Osteocyte (in vitro differentiated cells): ENCODE results near the gene FUT2. TPM values are rescaled to one million over a fixed set of nuclear protein-coding genes. Genes with fewer than 3 reads are reported as not detected.

ENCODE experiments used
- DNase-seq: peaks from one replicate; pipeline ENCODE4 v3.0.0; 2021; ENCODE audit warnings: mixed read lengths; ENCODE audit not compliant: unreplicated experiment; ENCODE audit errors: extremely low spot score
- H3K27ac Mint-ChIP-seq: one replicate; pipeline ENCODE4 v1.8.0; 2021; ENCODE audit warnings: mild to moderate bottlenecking, mixed read lengths; ENCODE audit not compliant: unreplicated experiment
- H3K27me3 Mint-ChIP-seq: one replicate; pipeline ENCODE4 v1.8.0; 2021; ENCODE audit warnings: mixed read lengths; ENCODE audit not compliant: unreplicated experiment
- H3K36me3 Mint-ChIP-seq: one replicate; pipeline ENCODE4 v1.8.0; 2021; ENCODE audit warnings: mixed read lengths; ENCODE audit not compliant: unreplicated experiment
- H3K4me1 Mint-ChIP-seq: one replicate; pipeline ENCODE4 v1.8.0; 2021; ENCODE audit warnings: mixed read lengths; ENCODE audit not compliant: unreplicated experiment
- H3K4me3 Mint-ChIP-seq: one replicate; pipeline ENCODE4 v1.8.0; 2021; ENCODE audit warnings: mild to moderate bottlenecking, moderate library complexity, mixed read lengths; ENCODE audit not compliant: unreplicated experiment
- H3K9me3 Mint-ChIP-seq: one replicate; pipeline ENCODE4 v1.8.0; 2021; ENCODE audit warnings: mixed read lengths; ENCODE audit not compliant: unreplicated experiment
- total RNA-seq: library from RNA; stranded (reverse); gene quantifications from 2 replicates; pipeline ENCODE4 v1.2.1, GENCODE V29; 2021
- TF ChIP-seq, protein P1 (sequence below): fragments of 200-600 bp; sonication (generic); IDR thresholded peaks from 2 replicates; pipeline ENCODE4 v1.5.0; 2021; ENCODE audit warnings: antibody characterized with exemption, mild to moderate bottlenecking, moderate library complexity

The FUT2 gene
- total RNA-seq, 1 donor from 2014 or later = not detected

DNA sequence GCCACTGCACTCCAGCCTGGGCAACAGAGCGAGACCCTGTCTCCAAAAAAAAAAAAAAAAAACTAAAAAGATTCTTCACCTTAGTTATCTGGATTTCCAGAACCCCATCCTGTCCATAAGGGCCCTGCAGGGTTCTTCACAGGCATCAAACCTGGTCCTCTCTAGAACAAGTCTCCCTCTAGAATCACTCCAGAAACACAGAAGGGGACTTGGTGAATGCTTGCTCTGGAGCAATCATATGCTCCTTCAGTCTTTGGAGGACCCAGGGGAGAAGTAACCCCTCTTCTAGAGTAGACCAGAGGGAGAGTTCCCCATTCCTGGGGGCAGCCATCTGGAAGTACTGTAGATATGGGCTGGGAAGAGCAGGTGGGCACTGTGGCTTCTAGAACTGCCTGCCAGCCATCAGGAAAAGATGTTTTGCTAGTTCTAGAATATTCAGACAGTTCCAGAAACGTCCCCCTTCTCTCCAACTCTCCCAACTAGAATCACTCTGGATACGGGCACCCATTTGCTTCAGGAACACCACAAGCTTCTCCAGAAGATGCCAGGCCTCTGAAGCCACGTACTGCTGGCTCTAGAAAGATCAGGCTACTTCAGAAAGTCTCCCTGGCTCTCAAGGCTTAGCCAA, 53.9 kb downstream of the FUT2 start:
- Mint-ChIP-seq H3K4me3 (no peak overlapping the region), H3K9me3 (no peaks in the 10 kb centered on the region), H3K27ac (no peak overlapping the region), H3K36me3 (no peaks in the 10 kb centered on the region), H3K27me3 (peaks cover 15% of the 10 kb centered on the region), H3K4me1 (peaks cover 13% of the 10 kb centered on the region)
- TF ChIP-seq, protein P1, sequence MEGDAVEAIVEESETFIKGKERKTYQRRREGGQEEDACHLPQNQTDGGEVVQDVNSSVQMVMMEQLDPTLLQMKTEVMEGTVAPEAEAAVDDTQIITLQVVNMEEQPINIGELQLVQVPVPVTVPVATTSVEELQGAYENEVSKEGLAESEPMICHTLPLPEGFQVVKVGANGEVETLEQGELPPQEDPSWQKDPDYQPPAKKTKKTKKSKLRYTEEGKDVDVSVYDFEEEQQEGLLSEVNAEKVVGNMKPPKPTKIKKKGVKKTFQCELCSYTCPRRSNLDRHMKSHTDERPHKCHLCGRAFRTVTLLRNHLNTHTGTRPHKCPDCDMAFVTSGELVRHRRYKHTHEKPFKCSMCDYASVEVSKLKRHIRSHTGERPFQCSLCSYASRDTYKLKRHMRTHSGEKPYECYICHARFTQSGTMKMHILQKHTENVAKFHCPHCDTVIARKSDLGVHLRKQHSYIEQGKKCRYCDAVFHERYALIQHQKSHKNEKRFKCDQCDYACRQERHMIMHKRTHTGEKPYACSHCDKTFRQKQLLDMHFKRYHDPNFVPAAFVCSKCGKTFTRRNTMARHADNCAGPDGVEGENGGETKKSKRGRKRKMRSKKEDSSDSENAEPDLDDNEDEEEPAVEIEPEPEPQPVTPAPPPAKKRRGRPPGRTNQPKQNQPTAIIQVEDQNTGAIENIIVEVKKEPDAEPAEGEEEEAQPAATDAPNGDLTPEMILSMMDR = no peak
- no peak for DNase-seq

DNA sequence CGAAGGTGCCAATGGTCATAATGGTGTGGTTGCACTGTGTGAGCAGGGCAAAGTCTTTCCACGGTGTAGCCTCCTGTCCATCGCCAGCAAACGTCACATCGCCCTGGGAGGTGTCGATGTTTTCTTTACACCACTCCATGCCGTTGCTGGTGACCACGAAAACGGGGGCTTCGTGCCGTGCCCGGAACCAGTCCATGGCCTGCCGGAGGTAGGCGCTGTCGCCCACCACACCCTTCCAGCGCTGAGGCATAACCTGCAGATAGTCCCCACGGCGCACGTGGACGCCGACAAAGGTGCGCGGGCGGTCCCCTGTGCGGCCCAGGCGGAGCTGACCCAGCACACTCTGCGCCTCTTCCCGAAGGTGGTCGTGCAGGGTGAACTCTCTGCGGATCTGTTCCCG, 54.6 kb downstream of the FUT2 start:
- no peak for DNase-seq
- Mint-ChIP-seq H3K27me3 (peaks cover 15% of the 10 kb centered on the region), H3K9me3 (no peaks in the 10 kb centered on the region), H3K36me3 (no peaks in the 10 kb centered on the region), H3K27ac (no peak overlapping the region), H3K4me1 (peaks cover 13% of the 10 kb centered on the region), H3K4me3 (no peak overlapping the region)
- TF ChIP-seq, protein P1 = no peak

DNA sequence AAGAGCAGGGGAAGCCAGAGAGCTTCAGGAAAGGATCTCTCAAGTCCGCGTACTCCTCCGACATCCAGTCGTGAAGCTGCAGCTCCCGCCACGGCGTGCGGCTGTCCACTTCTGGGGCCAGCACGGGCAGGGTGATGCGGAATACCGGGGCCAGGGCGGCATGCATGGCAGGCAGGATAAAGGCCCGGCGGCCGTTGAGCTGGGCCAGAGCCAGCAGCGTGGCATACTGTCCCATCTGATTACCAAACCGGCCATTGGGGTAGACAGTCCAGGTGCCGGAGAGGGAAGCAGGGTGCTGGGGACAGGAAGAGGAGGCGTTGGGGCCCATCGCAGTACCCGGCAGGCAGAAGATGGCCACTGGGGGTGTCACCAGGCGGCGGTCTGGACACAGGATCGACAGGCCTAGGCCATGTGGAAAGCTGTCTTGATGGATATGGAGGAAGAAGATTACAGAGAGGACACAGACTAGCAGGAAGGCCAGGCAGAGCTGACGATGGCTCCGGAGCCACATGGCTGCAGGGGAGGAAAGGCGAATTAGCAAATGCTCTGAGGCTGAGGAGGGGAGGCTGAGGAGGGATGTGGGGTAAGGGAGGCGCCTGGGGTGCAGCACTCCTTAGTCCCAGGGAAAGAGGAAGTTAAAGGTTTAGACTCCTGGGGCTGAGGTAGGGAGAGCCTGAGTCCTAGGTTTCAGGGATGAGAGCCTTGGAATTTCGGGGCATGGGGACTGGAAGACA, 55.2 kb downstream of the FUT2 start:
- H3K36me3 Mint-ChIP-seq = no peaks in the 10 kb centered on the region
- TF ChIP-seq, protein P1 = no peak
- no peak for DNase-seq
- H3K4me1 Mint-ChIP-seq = peaks cover 13% of the 10 kb centered on the region
- no peak overlapping the region for H3K27ac Mint-ChIP-seq
- H3K27me3 Mint-ChIP-seq = peaks cover 15% of the 10 kb centered on the region
- no peaks in the 10 kb centered on the region for H3K9me3 Mint-ChIP-seq
- H3K4me3 Mint-ChIP-seq = no peak overlapping the region

DNA sequence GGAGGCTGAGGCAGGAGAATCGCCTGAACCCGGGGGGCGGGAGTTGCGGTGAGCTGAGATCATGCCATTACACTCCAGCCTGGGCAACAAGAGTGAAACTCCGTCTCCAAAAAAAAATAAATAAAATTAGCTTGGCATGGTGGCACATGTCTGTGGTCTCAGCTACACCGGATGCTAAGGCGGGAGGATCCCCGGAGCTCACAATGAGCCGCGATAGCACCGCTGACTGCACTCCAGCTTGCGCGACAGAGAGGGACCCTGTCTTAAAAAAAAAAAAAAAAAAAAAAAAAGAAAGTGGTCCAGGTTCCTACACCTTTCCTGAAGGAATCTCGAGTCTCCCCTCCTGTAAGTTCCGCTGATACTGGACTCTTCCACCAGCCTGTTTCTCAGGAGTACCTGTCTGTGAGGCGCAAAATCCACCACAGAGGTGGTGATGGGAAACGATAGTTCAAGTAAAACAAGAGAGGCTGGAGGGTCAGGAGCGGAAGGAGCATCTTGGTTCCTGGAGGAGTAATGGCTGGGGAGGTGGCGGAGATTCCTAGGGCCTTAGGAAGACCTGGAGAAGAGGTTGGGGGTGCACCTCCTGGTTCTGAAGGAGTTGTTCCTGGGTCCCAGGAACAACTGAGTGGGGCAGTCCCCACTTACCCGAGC, 56.2 kb downstream of the FUT2 start:
- no peak overlapping the region for H3K27ac Mint-ChIP-seq

More for the DNA sequence above, 56.2 kb downstream of the FUT2 start:
- H3K27me3 Mint-ChIP-seq = peaks cover 15% of the 10 kb centered on the region
- H3K9me3 Mint-ChIP-seq = no peaks in the 10 kb centered on the region
- H3K4me1 Mint-ChIP-seq = peaks cover 11% of the 10 kb centered on the region
- no peaks in the 10 kb centered on the region for H3K36me3 Mint-ChIP-seq
- no peak for DNase-seq
- TF ChIP-seq, protein P1 = no peak
- H3K4me3 Mint-ChIP-seq = peak overlapping the region; percentile 48
